ENCODE results near the gene ME3. TPM values are rescaled to one million over a fixed set of nuclear protein-coding genes. Genes with fewer than 3 reads are reported as not detected.
"Not testable (repeated sequence)": the region's sequence is repeated elsewhere in the genome, so short reads cannot be mapped to it uniquely, and the experiment has no call there.

Gene ME3
- total and polyA plus RNA-seq, 2 donors, result 9.5 to 10.1 TPM

GRCh38 chr11:86574493-86575207 lies 97.8 kb downstream of the ME3 start:
- H3K27me3 ChIP-seq (ENCODE audit: control insufficient read depth in 2 of 2, insufficient read depth in 1 of 2, low read length in 1 of 2), result no peaks in the 10 kb centered on the region
- no peak for DNase-seq (ENCODE audit: low read depth in 6 of 9, low spot score in 9 of 9)
- no peaks in the 10 kb centered on the region for H3K4me1 ChIP-seq (ENCODE audit: control insufficient read depth in 2 of 2, insufficient read depth in 2 of 2, low read length in 2 of 2)
- no peaks in the 10 kb centered on the region for H3K36me3 ChIP-seq (ENCODE audit: control insufficient read depth in 2 of 2, insufficient read depth in 2 of 2, low read length in 1 of 2)
- WGBS, result 93% methylated on average over 5 of the region's 5 CpGs
- H3K9me3 ChIP-seq (ENCODE audit: control insufficient read depth in 2 of 2, insufficient read depth in 1 of 2, low read length in 1 of 2), result no peaks in the 10 kb centered on the region
- no peak overlapping the region for H3K4me3 ChIP-seq (ENCODE audit: low read length in 2 of 2)
- H3K27ac ChIP-seq (ENCODE audit: low read depth in 1 of 2, low read length in 1 of 2), result no peak overlapping the region

GRCh38 chr11:86571273-86571948 lies 101.0 kb downstream of the ME3 start:
- Histone ChIP-seq H3K9me3 (ENCODE audit: control insufficient read depth in 2 of 2, insufficient read depth in 1 of 2, low read length in 1 of 2) (no peaks in the 10 kb centered on the region), H3K27me3 (ENCODE audit: control insufficient read depth in 2 of 2, insufficient read depth in 1 of 2, low read length in 1 of 2) (no peaks in the 10 kb centered on the region), H3K27ac (ENCODE audit: low read depth in 1 of 2, low read length in 1 of 2) (no peak overlapping the region), H3K36me3 (ENCODE audit: control insufficient read depth in 2 of 2, insufficient read depth in 2 of 2, low read length in 1 of 2) (no peaks in the 10 kb centered on the region), H3K4me3 (ENCODE audit: low read length in 2 of 2) (no peak overlapping the region), H3K4me1 (ENCODE audit: control insufficient read depth in 2 of 2, insufficient read depth in 2 of 2, low read length in 2 of 2) (no peaks in the 10 kb centered on the region)
- 98% methylated on average over 5 of the region's 5 CpGs for WGBS
- DNase-seq (ENCODE audit: low read depth in 6 of 9, low spot score in 9 of 9), result no peak

GRCh38 chr11:86570451-86570850 lies 102.0 kb downstream of the ME3 start:
- no peaks in the 10 kb centered on the region for H3K36me3 ChIP-seq (ENCODE audit: control insufficient read depth in 2 of 2, insufficient read depth in 2 of 2, low read length in 1 of 2)
- no peaks in the 10 kb centered on the region for H3K9me3 ChIP-seq (ENCODE audit: control insufficient read depth in 2 of 2, insufficient read depth in 1 of 2, low read length in 1 of 2)
- H3K27me3 ChIP-seq (ENCODE audit: control insufficient read depth in 2 of 2, insufficient read depth in 1 of 2, low read length in 1 of 2), result no peaks in the 10 kb centered on the region
- H3K4me3 ChIP-seq (ENCODE audit: low read length in 2 of 2), result no peak overlapping the region
- DNase-seq (ENCODE audit: low read depth in 6 of 9, low spot score in 9 of 9), result no peak
- H3K27ac ChIP-seq (ENCODE audit: low read depth in 1 of 2, low read length in 1 of 2), result no peak overlapping the region
- no peaks in the 10 kb centered on the region for H3K4me1 ChIP-seq (ENCODE audit: control insufficient read depth in 2 of 2, insufficient read depth in 2 of 2, low read length in 2 of 2)
- 96% methylated on average over 3 of the region's 3 CpGs for WGBS

GRCh38 chr11:86570020-86570419 lies 102.4 kb downstream of the ME3 start:
- Histone ChIP-seq H3K4me3 (ENCODE audit: low read length in 2 of 2) (no peak overlapping the region), H3K36me3 (ENCODE audit: control insufficient read depth in 2 of 2, insufficient read depth in 2 of 2, low read length in 1 of 2) (no peaks in the 10 kb centered on the region), H3K27me3 (ENCODE audit: control insufficient read depth in 2 of 2, insufficient read depth in 1 of 2, low read length in 1 of 2) (no peaks in the 10 kb centered on the region), H3K27ac (ENCODE audit: low read depth in 1 of 2, low read length in 1 of 2) (no peak overlapping the region), H3K9me3 (ENCODE audit: control insufficient read depth in 2 of 2, insufficient read depth in 1 of 2, low read length in 1 of 2) (no peaks in the 10 kb centered on the region), H3K4me1 (ENCODE audit: control insufficient read depth in 2 of 2, insufficient read depth in 2 of 2, low read length in 2 of 2) (no peaks in the 10 kb centered on the region)
- no peak for DNase-seq (ENCODE audit: low read depth in 6 of 9, low spot score in 9 of 9)
- WGBS, result 83% methylated on average over 5 of the region's 5 CpGs

- Histone ChIP-seq H3K4me3 (ENCODE audit: low read length in 2 of 2) (no peak overlapping the region), H3K27ac (ENCODE audit: low read depth in 1 of 2, low read length in 1 of 2) (no peak overlapping the region), H3K9me3 (ENCODE audit: control insufficient read depth in 2 of 2, insufficient read depth in 1 of 2, low read length in 1 of 2) (no peaks in the 10 kb centered on the region), H3K36me3 (ENCODE audit: control insufficient read depth in 2 of 2, insufficient read depth in 2 of 2, low read length in 1 of 2) (no peaks in the 10 kb centered on the region), H3K27me3 (ENCODE audit: control insufficient read depth in 2 of 2, insufficient read depth in 1 of 2, low read length in 1 of 2) (no peaks in the 10 kb centered on the region), H3K4me1 (ENCODE audit: control insufficient read depth in 2 of 2, insufficient read depth in 2 of 2, low read length in 2 of 2) (no peaks in the 10 kb centered on the region)
- WGBS, result 96% methylated on average over 7 of the region's 7 CpGs
- DNase-seq (ENCODE audit: low read depth in 6 of 9, low spot score in 9 of 9), result no peak
Observed at GRCh38 chr11:86569109-86569508, 103.3 kb downstream of the ME3 start.

- DNase-seq (ENCODE audit: low read depth in 6 of 9, low spot score in 9 of 9), result no peak
Observed at GRCh38 chr11:86565801-86566312, 106.6 kb downstream of the ME3 start.

GRCh38 chr11:86565388-86565787 lies 107.0 kb downstream of the ME3 start:
- WGBS, result 93% methylated on average over 1 of the region's 1 CpG
- no peak overlapping the region for H3K4me3 ChIP-seq (ENCODE audit: low read length in 2 of 2)

More at GRCh38 chr11:86565801-86566312, 106.6 kb downstream of the ME3 start:
- no peak overlapping the region for H3K27ac ChIP-seq (ENCODE audit: low read depth in 1 of 2, low read length in 1 of 2)
- H3K4me1 ChIP-seq (ENCODE audit: control insufficient read depth in 2 of 2, insufficient read depth in 2 of 2, low read length in 2 of 2), result no peaks in the 10 kb centered on the region
- H3K9me3 ChIP-seq (ENCODE audit: control insufficient read depth in 2 of 2, insufficient read depth in 1 of 2, low read length in 1 of 2), result no peaks in the 10 kb centered on the region
- H3K36me3 ChIP-seq (ENCODE audit: control insufficient read depth in 2 of 2, insufficient read depth in 2 of 2, low read length in 1 of 2), result no peaks in the 10 kb centered on the region
- WGBS, result 95% methylated on average over 2 of the region's 2 CpGs
- no peak overlapping the region for H3K4me3 ChIP-seq (ENCODE audit: low read length in 2 of 2)
- no peaks in the 10 kb centered on the region for H3K27me3 ChIP-seq (ENCODE audit: control insufficient read depth in 2 of 2, insufficient read depth in 1 of 2, low read length in 1 of 2)

GRCh38 chr11:86562842-86563241 lies 109.6 kb downstream of the ME3 start:
- H3K27ac ChIP-seq (ENCODE audit: low read depth in 1 of 2, low read length in 1 of 2); H3K36me3 ChIP-seq (ENCODE audit: control insufficient read depth in 2 of 2, insufficient read depth in 2 of 2, low read length in 1 of 2); DNase-seq (ENCODE audit: low read depth in 6 of 9, low spot score in 9 of 9); H3K4me1 ChIP-seq (ENCODE audit: control insufficient read depth in 2 of 2, insufficient read depth in 2 of 2, low read length in 2 of 2); H3K4me3 ChIP-seq (ENCODE audit: low read length in 2 of 2); H3K9me3 ChIP-seq (ENCODE audit: control insufficient read depth in 2 of 2, insufficient read depth in 1 of 2, low read length in 1 of 2); H3K27me3 ChIP-seq (ENCODE audit: control insufficient read depth in 2 of 2, insufficient read depth in 1 of 2, low read length in 1 of 2): not testable (repeated sequence)
- 91% methylated on average over 2 of the region's 2 CpGs for WGBS

More at GRCh38 chr11:86565388-86565787, 107.0 kb downstream of the ME3 start:
- no peak overlapping the region for H3K27ac ChIP-seq (ENCODE audit: low read depth in 1 of 2, low read length in 1 of 2)
- no peaks in the 10 kb centered on the region for H3K27me3 ChIP-seq (ENCODE audit: control insufficient read depth in 2 of 2, insufficient read depth in 1 of 2, low read length in 1 of 2)
- no peaks in the 10 kb centered on the region for H3K4me1 ChIP-seq (ENCODE audit: control insufficient read depth in 2 of 2, insufficient read depth in 2 of 2, low read length in 2 of 2)
- no peak for DNase-seq (ENCODE audit: low read depth in 6 of 9, low spot score in 9 of 9)
- no peaks in the 10 kb centered on the region for H3K36me3 ChIP-seq (ENCODE audit: control insufficient read depth in 2 of 2, insufficient read depth in 2 of 2, low read length in 1 of 2)
- H3K9me3 ChIP-seq (ENCODE audit: control insufficient read depth in 2 of 2, insufficient read depth in 1 of 2, low read length in 1 of 2), result no peaks in the 10 kb centered on the region

GRCh38 chr11:86559311-86559945 lies 113.0 kb downstream of the ME3 start:
- H3K27ac ChIP-seq (ENCODE audit: low read depth in 1 of 2, low read length in 1 of 2), result peak overlapping the region; percentile 2 to 10

More at GRCh38 chr11:86559311-86559945, 113.0 kb downstream of the ME3 start:
- H3K9me3 ChIP-seq (ENCODE audit: control insufficient read depth in 2 of 2, insufficient read depth in 1 of 2, low read length in 1 of 2), result no peaks in the 10 kb centered on the region
- WGBS, result 97% methylated on average over 7 of the region's 7 CpGs
- H3K27me3 ChIP-seq (ENCODE audit: control insufficient read depth in 2 of 2, insufficient read depth in 1 of 2, low read length in 1 of 2), result no peaks in the 10 kb centered on the region
- H3K4me1 ChIP-seq (ENCODE audit: control insufficient read depth in 2 of 2, insufficient read depth in 2 of 2, low read length in 2 of 2), result peaks cover 0 to 7% of the 10 kb centered on the region in 2 donors
- H3K36me3 ChIP-seq (ENCODE audit: control insufficient read depth in 2 of 2, insufficient read depth in 2 of 2, low read length in 1 of 2), result no peaks in the 10 kb centered on the region
- DNase-seq (ENCODE audit: low read depth in 6 of 9, low spot score in 9 of 9), result no peak
- H3K4me3 ChIP-seq (ENCODE audit: low read length in 2 of 2), result no peak overlapping the region

Data from thymus (tissue), 11 donors.